IMR-90 (cell line): Measurements from ENCODE around the gene NIPAL1.

ENCODE experiments used
- CEBPB ChIP-seq: IDR thresholded peaks from 2 replicates; pipeline ENCODE4 v1.6.1; 2012; ENCODE audit warnings: low read depth, low read length, improper control_type of control experiment
- ELK1 ChIP-seq: fragments of 150-350 bp; IDR thresholded peaks from 2 replicates; pipeline ENCODE4 v1.6.1; 2016; ENCODE audit warnings: low read depth, mild to moderate bottlenecking, low read length, moderate library complexity, borderline replicate concordance
- MAFK ChIP-seq: IDR thresholded peaks from 2 replicates; pipeline ENCODE4 v1.6.1; 2012; ENCODE audit warnings: low read depth, low read length, improper control_type of control experiment
- NFE2L2 ChIP-seq: fragments of 150-350 bp; IDR thresholded peaks from 2 replicates; pipeline ENCODE4 v1.6.1; 2016; ENCODE audit warnings: low read depth, mild to moderate bottlenecking, low read length
- POLR2A ChIP-seq: IDR thresholded peaks from 2 replicates; pipeline ENCODE4 v1.6.1; 2012; ENCODE audit warnings: mild to moderate bottlenecking, low read depth, low read length
- RCOR1 ChIP-seq: IDR thresholded peaks from 2 replicates; pipeline ENCODE4 v1.6.1; 2012; ENCODE audit warnings: mild to moderate bottlenecking, low read length, improper control_type of control experiment; ENCODE audit not compliant: insufficient replicate concordance
- TF ChIP-seq, protein P1 (sequence below): conservative IDR thresholded peaks from 2 replicates; pipeline ENCODE4 v1.5.1; 2012; ENCODE audit warnings: mild to moderate bottlenecking, low read depth, low read length, improper control_type of control experiment

- TF ChIP-seq RCOR1 (no peak), NFE2L2 (no peak), POLR2A (no peak), MAFK (no peak), CEBPB (no peak), ELK1 (no peak)
- TF ChIP-seq, protein P1, sequence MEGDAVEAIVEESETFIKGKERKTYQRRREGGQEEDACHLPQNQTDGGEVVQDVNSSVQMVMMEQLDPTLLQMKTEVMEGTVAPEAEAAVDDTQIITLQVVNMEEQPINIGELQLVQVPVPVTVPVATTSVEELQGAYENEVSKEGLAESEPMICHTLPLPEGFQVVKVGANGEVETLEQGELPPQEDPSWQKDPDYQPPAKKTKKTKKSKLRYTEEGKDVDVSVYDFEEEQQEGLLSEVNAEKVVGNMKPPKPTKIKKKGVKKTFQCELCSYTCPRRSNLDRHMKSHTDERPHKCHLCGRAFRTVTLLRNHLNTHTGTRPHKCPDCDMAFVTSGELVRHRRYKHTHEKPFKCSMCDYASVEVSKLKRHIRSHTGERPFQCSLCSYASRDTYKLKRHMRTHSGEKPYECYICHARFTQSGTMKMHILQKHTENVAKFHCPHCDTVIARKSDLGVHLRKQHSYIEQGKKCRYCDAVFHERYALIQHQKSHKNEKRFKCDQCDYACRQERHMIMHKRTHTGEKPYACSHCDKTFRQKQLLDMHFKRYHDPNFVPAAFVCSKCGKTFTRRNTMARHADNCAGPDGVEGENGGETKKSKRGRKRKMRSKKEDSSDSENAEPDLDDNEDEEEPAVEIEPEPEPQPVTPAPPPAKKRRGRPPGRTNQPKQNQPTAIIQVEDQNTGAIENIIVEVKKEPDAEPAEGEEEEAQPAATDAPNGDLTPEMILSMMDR, result no peak
Observed at GRCh38 chr4:48018112-48018511, 1.5 kb downstream of the NIPAL1 start.
